Right lobe of liver (tissue), 6 donors: Measurements from ENCODE around the gene HCN2. TPM values are rescaled to one million over a fixed set of nuclear protein-coding genes. Genes with fewer than 3 reads are reported as not detected.

Experiments used
- ATAC-seq, 4 donors: fragments of 200-7000 bp; cut with Tn5 transposase; one replicate each; pipeline ENCODE4 v1.9.1; 2020; ENCODE audit warnings: mild to moderate bottlenecking in 4 of 4, moderate library complexity in 4 of 4
- DNase-seq, 3 donors: peaks; one replicate each; pipeline ENCODE4 v3.0.0-alpha.2; 2020
- H3K27ac ChIP-seq, 3 donors: fragments of 200-600 bp; one replicate each; pipeline ENCODE4 v1.8.0; 2022
- H3K27me3 ChIP-seq, 2 donors: fragments of 200-600 bp; one replicate each; pipeline ENCODE4 v1.8.0; 2022
- H3K36me3 ChIP-seq, 4 donors: fragments of 200-600 bp; sonication (generic) in 1 of 4; one replicate each; pipeline versions ENCODE4 v1.5.1 to v1.8.0; 2017 to 2022; ENCODE audit warnings: control low read depth in 1 of 4
- H3K4me1 ChIP-seq, 4 donors: fragments of 200-600 bp; sonication (generic) in 1 of 4; one replicate each; pipeline versions ENCODE4 v1.5.1 to v1.8.0; 2017 to 2022; ENCODE audit warnings: control low read depth in 1 of 4
- H3K4me3 ChIP-seq, 3 donors: fragments of 200-600 bp; one replicate each; pipeline ENCODE4 v1.8.0; 2022
- H3K9me3 ChIP-seq, 4 donors: fragments of 200-600 bp; sonication (generic) in 1 of 4; one replicate each; pipeline versions ENCODE4 v1.5.1 to v1.8.0; 2017 to 2022; ENCODE audit warnings: control low read depth in 1 of 4
- CTCF ChIP-seq, 4 donors: fragments of 200-600 bp in 3 of 4; fragments of 450-650 bp in 1 of 4; IDR thresholded peaks; one replicate each; pipeline versions ENCODE4 v1.5.1 to v1.8.0; 2016 to 2022; ENCODE audit warnings: antibody characterized with exemption in 4 of 4, mild to moderate bottlenecking in 2 of 4
- POLR2A ChIP-seq: fragments of 450-650 bp; IDR thresholded peaks from one replicate; pipeline ENCODE4 v1.6.1; 2017; ENCODE audit warnings: antibody characterized with exemption, mild to moderate bottlenecking
- WGBS: methylation state at CpG from one replicate; pipeline ENCODE4 v1.1.6; 2018; ENCODE audit warnings: low coverage, low lambda C conversion rate; ENCODE audit not compliant: insufficient coverage; ENCODE audit errors: missing lambda C conversion rate; 5-methylcytosine and 5-hydroxymethylcytosine counted together
- intact Hi-C, 2 donors: fragments of 100-400 bp; cut with DNase I; formaldehyde crosslinking; loops; one replicate each; pipeline versions ENCODE4 v1.11.2 to v1.14.1; 2022
- total RNA-seq, 6 experiments: library from RNA; depleted of rRNA in 2 of 6; stranded (reverse); fragments of >200 nt in 2 of 6; fragmentation: NEBNext Ultra II Directional in 3 of 6; extraction: Animal tissue kit (Norgen Biotek cat#: 25700) in 3 of 6; gene quantifications; one replicate each; pipeline versions ENCODE4 v1.1.0 to v1.2.4, GENCODE V29; 2016 to 2023
- donor health status: DM: no; HTN: yes; CAD: no.
- donor health status: DM: no; HTN: no; CAD: no.
- donor health status: DM: no; HTN: no; CAD: no.
- donor health status: DM: no; HTN: yes; CAD: no.
- donor health status: DM: no; HTN: yes; CAD: no.

Gene HCN2
- total RNA-seq, 6 experiments from 2014 or later, result 0.05 to 0.27 (median 0.09) TPM; not detected in 1

GRCh38 chr19:595326-596262 is 5.9 kb downstream of the HCN2 start:
- Histone ChIP-seq H3K4me3 (no peak overlapping the region), H3K9me3 (no peaks in the 10 kb centered on the region), H3K4me1 (no peaks in the 10 kb centered on the region), H3K27ac (no peak overlapping the region), H3K36me3 (no peaks in the 10 kb centered on the region), H3K27me3 (peaks cover 0 to 18% of the 10 kb centered on the region in 2 donors)
- DNase-seq (no peak), ATAC-seq (no peak)
- WGBS, result 71% methylated on average over 23 of the region's 42 CpGs
- no peak for TF ChIP-seq CTCF (IDR thresholded peaks at IDR 0.05)
- no peak for TF ChIP-seq POLR2A
- intact Hi-C loops, result loop anchor here in 1 of 2 donors (10.0 kb wide), 1 partner anchor 139 kb away; no protein-coding TSS in a partner anchor

GRCh38 chr19:596263-596655 is 6.6 kb downstream of the HCN2 start:
- ATAC-seq (no peak), DNase-seq (no peak)
- Histone ChIP-seq H3K4me1 (no peaks in the 10 kb centered on the region), H3K4me3 (no peak overlapping the region), H3K9me3 (no peaks in the 10 kb centered on the region), H3K27me3 (peaks cover 0 to 11% of the 10 kb centered on the region in 2 donors), H3K27ac (no peak overlapping the region), H3K36me3 (no peaks in the 10 kb centered on the region)
- intact Hi-C loops, result loop anchor here in 1 of 2 donors (10.0 kb wide), 1 partner anchor 139 kb away; no protein-coding TSS in a partner anchor
- WGBS, result 42% methylated on average over 2 of the region's 16 CpGs
- TF ChIP-seq CTCF (IDR thresholded peaks at IDR 0.05) (no peak), POLR2A (no peak)

- no peaks in the 10 kb centered on the region for H3K27me3 ChIP-seq
- no peaks in the 10 kb centered on the region for H3K9me3 ChIP-seq
- DNase-seq (no peak), ATAC-seq (no peak)
- H3K4me1 ChIP-seq, result no peaks in the 10 kb centered on the region
- intact Hi-C loops, result loop anchor here in 1 of 2 donors (10.0 kb wide), 1 partner anchor 137 kb away; no protein-coding TSS in a partner anchor
- no peaks in the 10 kb centered on the region for H3K36me3 ChIP-seq
- no peak overlapping the region for H3K27ac ChIP-seq
- TF ChIP-seq CTCF (IDR thresholded peaks at IDR 0.05) (no peak), POLR2A (no peak)
- no peak overlapping the region for H3K4me3 ChIP-seq
- WGBS, result 47% methylated on average over 6 of the region's 18 CpGs
Measured at GRCh38 chr19:597406-598315, 8.0 kb downstream of the HCN2 start.

GRCh38 chr19:601310-601709 is 11.6 kb downstream of the HCN2 start:
- H3K4me1 ChIP-seq, result no peaks in the 10 kb centered on the region
- no peaks in the 10 kb centered on the region for H3K9me3 ChIP-seq
- H3K27me3 ChIP-seq, result no peaks in the 10 kb centered on the region
- no peak overlapping the region for H3K4me3 ChIP-seq
- intact Hi-C loops, result no loop called here
- DNase-seq (no peak), ATAC-seq (no peak)
- 91% methylated on average over 16 of the region's 28 CpGs for WGBS
- no peak for TF ChIP-seq POLR2A
- no peak for TF ChIP-seq CTCF (IDR thresholded peaks at IDR 0.05)
- no peak overlapping the region for H3K27ac ChIP-seq
- H3K36me3 ChIP-seq, result no peaks in the 10 kb centered on the region
